Chondrocyte (in vitro differentiated cells): Measurements from ENCODE around the gene GPR150. TPM values are rescaled to one million over a fixed set of nuclear protein-coding genes. Genes with fewer than 3 reads are reported as not detected.
"Not testable (repeated sequence)": the region's sequence is repeated elsewhere in the genome, so short reads cannot be mapped to it uniquely, and the experiment has no call there.

Experiments used
- DNase-seq: peaks from one replicate; pipeline ENCODE4 v3.0.0; 2021; ENCODE audit warnings: mixed read lengths, low spot score
- H3K27ac Mint-ChIP-seq: one replicate; pipeline ENCODE4 v1.8.0; 2021; ENCODE audit warnings: mild to moderate bottlenecking, moderate library complexity, mixed read lengths; ENCODE audit not compliant: unreplicated experiment
- H3K27me3 Mint-ChIP-seq: 2 replicates; pipeline ENCODE4 v1.8.0; 2021; ENCODE audit warnings: low read depth, mixed read lengths
- H3K36me3 Mint-ChIP-seq: 2 replicates; pipeline ENCODE4 v1.8.0; 2021; ENCODE audit warnings: low read depth, mixed read lengths
- H3K4me1 Mint-ChIP-seq: 2 replicates; pipeline ENCODE4 v1.8.0; 2021; ENCODE audit warnings: low read depth, mild to moderate bottlenecking, mixed read lengths
- H3K4me3 Mint-ChIP-seq: one replicate; pipeline ENCODE4 v1.8.0; 2021; ENCODE audit warnings: mild to moderate bottlenecking, moderate library complexity, mixed read lengths; ENCODE audit not compliant: unreplicated experiment
- H3K9me3 Mint-ChIP-seq: 2 replicates; pipeline ENCODE4 v1.8.0; 2021; ENCODE audit warnings: low read depth, mixed read lengths
- CTCF ChIP-seq: fragments of 200-600 bp; sonication (generic); IDR thresholded peaks from 2 replicates; pipeline ENCODE4 v1.5.0; 2021; ENCODE audit warnings: antibody characterized with exemption, mild to moderate bottlenecking, moderate library complexity
- total RNA-seq: library from RNA; stranded (reverse); gene quantifications from 3 replicates; pipeline ENCODE4 v1.2.1, GENCODE V29; 2021

The GPR150 gene
- total RNA-seq, 1 donor from 2014 or later = 0.42 TPM

GRCh38 chr5:95644351-95645042 is 24.6 kb downstream of the GPR150 start:
- no peaks in the 10 kb centered on the region for H3K36me3 Mint-ChIP-seq
- TF ChIP-seq CTCF = peak; percentile 91
- H3K4me3 Mint-ChIP-seq = no peak overlapping the region
- H3K9me3 Mint-ChIP-seq = no peaks in the 10 kb centered on the region
- DNase-seq = no peak
- H3K27ac Mint-ChIP-seq = no peak overlapping the region
- peaks cover 18% of the 10 kb centered on the region for H3K4me1 Mint-ChIP-seq
- H3K27me3 Mint-ChIP-seq = no peaks in the 10 kb centered on the region

GRCh38 chr5:95646226-95646568 is 26.3 kb downstream of the GPR150 start:
- not testable (repeated sequence) for H3K27me3 Mint-ChIP-seq, H3K9me3 Mint-ChIP-seq, DNase-seq, H3K36me3 Mint-ChIP-seq
- Mint-ChIP-seq H3K27ac (peak overlapping the region; percentile 83), H3K4me3 (peak overlapping the region; percentile 75), H3K4me1 (peaks cover 18% of the 10 kb centered on the region)

GRCh38 chr5:95646569-95647431 is 26.9 kb downstream of the GPR150 start, which contains the start of gene RFESD:
Gene RFESD (plus strand): TSS chr5:95646777. CDS start chr5:95652272, 5,495 bp downstream.
- Mint-ChIP-seq H3K9me3 (no peaks in the 10 kb centered on the region), H3K4me3 (peak within 1 kb of the TSS; percentile 75), H3K36me3 (no peaks in the 10 kb centered on the region), H3K27me3 (no peaks in the 10 kb centered on the region), H3K27ac (peak within 1 kb of the TSS; percentile 91), H3K4me1 (peaks cover 18% of the 10 kb centered on the region)
- peak; percentile 58 for TF ChIP-seq CTCF
- DNase-seq = peak; percentile 98

- H3K4me3 Mint-ChIP-seq = no peak overlapping the region
- H3K4me1 Mint-ChIP-seq = peaks cover 18% of the 10 kb centered on the region
- no peaks in the 10 kb centered on the region for H3K27me3 Mint-ChIP-seq
- no peaks in the 10 kb centered on the region for H3K9me3 Mint-ChIP-seq
- TF ChIP-seq CTCF = no peak
- DNase-seq = no peak
- no peak overlapping the region for H3K27ac Mint-ChIP-seq
- no peaks in the 10 kb centered on the region for H3K36me3 Mint-ChIP-seq
These were observed 28.3 kb downstream of the GPR150 start for GRCh38 chr5:95647886-95648860.

DNA sequence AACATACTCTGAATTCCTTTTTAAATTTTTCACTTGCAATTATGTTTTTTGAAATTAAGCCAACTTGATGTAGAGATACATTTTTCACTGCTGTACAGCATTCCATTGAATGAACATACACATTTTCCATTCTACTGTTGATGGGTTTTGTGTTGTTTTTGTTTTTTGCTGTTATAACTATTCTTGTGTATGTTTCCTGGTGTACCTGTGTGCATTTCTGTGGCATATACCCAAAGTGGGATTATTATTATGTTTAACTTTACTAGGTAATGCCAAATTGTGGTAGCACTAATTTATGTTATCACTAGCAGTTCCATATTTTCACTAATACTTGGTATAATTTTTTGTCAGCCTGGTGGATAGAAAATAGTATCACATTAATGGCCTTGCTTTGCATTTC is 29.4 kb downstream of the GPR150 start:
- Mint-ChIP-seq H3K9me3 (no peaks in the 10 kb centered on the region), H3K4me1 (peaks cover 16% of the 10 kb centered on the region), H3K27me3 (no peaks in the 10 kb centered on the region), H3K36me3 (no peaks in the 10 kb centered on the region), H3K27ac (no peak overlapping the region), H3K4me3 (no peak overlapping the region)
- no peak for DNase-seq
- no peak for TF ChIP-seq CTCF
